NCI-H82 treated with DMSO at 0.1 percent for 48 hours (cell line): Measurements from ENCODE around the gene CLEC3B.
"Not testable (repeated sequence)": the region's sequence is repeated elsewhere in the genome, so short reads cannot be mapped to it uniquely, and the experiment has no call there.

Experiments
- DNase-seq: peaks from one replicate; lab custom pipeline; 2025; ENCODE audit not compliant: unreplicated experiment; lab: John Stamatoyannopoulos, UW

The CLEC3B gene, protein sequence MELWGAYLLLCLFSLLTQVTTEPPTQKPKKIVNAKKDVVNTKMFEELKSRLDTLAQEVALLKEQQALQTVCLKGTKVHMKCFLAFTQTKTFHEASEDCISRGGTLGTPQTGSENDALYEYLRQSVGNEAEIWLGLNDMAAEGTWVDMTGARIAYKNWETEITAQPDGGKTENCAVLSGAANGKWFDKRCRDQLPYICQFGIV

DNA sequence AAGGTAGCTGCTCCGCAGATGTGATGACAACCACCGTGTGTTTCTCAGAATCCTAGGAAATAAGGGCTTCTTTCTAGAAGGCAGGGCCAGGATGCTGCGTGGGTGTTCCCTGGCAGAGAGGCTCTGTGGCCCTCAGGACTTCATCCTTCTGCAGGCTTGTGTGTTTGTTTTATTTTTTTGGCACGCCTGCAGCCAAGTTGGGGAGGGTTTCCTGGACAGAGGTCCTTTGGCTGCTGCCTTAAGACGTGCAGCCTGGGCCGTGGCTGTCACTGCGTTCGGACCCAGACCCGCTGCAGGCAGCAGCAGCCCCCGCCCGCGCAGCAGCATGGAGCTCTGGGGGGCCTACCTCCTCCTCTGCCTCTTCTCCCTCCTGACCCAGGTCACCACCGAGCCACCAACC lies at the start of gene CLEC3B:
CLEC3B (plus strand) TSS at position 266 of the 400 bp plus-strand sequence; CDS start at position 326, 60 bp downstream.
- no peak for DNase-seq

GRCh38 chr3:44981220-44981619 lies 44.9 kb upstream of the CLEC3B start:
- no peak for DNase-seq

GRCh38 chr3:44981751-44982150 lies 44.4 kb upstream of the CLEC3B start:
- no peak for DNase-seq

DNA sequence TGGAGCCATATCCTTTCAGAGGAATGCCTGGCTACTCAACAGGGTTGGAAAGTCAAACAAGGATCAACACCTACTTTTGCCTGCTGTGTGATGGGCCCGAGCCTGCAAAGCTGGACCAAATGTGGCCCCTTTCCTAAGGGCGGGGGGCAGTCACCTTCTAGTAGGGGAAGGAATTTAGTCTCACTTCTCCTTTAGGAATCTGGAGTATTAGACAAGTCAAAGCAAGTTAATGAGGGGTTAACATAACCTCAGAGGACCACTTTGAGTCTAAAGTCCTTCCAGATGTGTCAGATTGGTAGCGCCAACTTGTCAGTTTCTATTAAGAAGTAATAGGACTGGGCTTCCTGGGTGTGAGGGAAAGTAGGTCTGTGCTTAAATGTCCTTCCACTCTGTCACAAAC lies 43.3 kb upstream of the CLEC3B start:
- no peak for DNase-seq

DNA sequence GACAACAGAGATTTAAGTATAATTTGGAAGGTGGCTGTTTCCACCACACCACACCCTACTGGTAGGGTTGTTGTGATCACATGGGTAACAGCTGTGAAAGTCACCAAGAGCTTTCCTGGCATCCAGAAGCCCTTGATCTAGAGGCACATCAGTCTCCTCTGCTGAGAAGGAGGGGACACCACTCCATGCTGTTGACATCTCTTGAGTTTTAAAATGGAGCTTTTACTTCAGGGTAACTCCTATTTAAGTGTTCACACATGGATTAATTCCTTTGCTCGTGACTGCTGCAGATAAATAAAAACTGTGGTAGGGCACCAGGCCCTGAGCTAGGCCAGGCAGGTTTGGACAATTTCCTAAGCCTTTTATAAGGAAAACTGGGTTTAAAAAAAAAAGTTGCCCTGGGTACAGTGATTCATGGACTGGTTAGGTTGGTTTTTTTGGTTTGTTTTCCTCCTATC lies 42.6 kb upstream of the CLEC3B start:
- DNase-seq, result no peak

DNA sequence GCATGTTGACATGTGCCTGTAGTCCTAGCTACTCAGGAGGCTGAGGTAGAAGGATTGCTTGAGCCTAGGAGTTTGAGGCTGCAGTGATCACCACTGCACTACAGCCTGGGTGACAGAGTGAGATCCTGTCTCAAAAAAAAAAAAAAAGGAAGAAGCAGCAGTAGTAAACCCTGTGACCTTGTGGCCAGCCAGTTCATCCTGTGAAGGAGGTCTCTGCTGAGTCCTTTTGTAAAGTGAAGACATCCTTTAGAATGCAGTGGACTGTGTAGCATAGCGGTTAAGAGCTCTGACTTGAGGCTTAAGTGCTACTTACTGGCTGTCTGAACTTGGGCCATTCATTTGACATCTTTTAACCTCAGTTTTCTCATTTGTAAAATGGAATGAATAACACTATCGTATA lies 41.8 kb upstream of the CLEC3B start:
- DNase-seq, result no peak

- DNase-seq, result not testable (repeated sequence)
These were observed 39.8 kb upstream of the CLEC3B start for GRCh38 chr3:44986330-44986729.

GRCh38 chr3:44987332-44987731 lies 38.8 kb upstream of the CLEC3B start:
- DNase-seq, result no peak

DNA sequence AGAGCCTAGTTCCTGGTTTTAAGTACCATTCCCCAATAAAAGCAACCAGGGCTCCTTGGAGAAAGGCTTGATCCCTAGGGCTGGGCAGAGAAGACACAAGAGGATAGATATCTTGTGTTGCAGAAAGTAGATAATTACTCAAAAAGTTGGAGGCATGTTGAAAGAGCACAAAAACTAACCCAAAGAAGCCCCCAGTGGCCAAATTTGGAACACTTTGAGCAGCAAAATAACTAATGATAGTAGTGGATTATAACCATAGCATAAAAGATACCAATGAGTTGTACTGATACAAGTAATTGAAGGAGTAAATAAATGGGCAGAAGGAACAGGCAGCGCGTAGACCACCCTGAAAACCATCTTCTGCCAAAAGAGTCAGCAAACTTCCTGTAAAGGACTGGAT lies 38.0 kb upstream of the CLEC3B start:
- no peak for DNase-seq

- DNase-seq, result no peak
These were observed 37.0 kb upstream of the CLEC3B start for GRCh38 chr3:44989141-44989540.

GRCh38 chr3:44989636-44990373 lies 36.3 kb upstream of the CLEC3B start:
- no peak for DNase-seq

DNA sequence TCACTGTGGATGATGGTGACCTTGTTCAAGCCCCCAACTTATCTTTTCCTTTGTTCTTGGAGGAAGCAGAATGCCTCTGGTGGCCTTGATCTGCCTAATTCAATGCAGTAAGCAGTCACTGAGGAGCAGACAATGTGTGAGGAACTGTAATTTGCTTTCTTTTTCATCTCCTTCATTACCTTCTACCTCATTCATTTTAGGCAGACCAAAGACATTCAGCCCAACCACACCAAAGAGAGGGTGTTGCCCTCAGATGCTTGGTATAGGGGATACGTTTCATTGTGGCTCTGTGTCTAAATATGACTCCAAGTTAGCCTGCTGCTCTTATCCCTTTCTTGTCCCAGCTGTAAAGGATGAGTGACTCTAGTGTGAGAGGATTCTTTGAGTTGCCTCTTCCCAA lies 34.8 kb upstream of the CLEC3B start:
- no peak for DNase-seq

- no peak for DNase-seq
These were observed 33.3 kb upstream of the CLEC3B start for GRCh38 chr3:44992555-44993470.

GRCh38 chr3:44993471-44994205 lies 32.5 kb upstream of the CLEC3B start:
- DNase-seq, result no peak

- no peak for DNase-seq
These were observed 30.8 kb upstream of the CLEC3B start for GRCh38 chr3:44995142-44995770.

DNA sequence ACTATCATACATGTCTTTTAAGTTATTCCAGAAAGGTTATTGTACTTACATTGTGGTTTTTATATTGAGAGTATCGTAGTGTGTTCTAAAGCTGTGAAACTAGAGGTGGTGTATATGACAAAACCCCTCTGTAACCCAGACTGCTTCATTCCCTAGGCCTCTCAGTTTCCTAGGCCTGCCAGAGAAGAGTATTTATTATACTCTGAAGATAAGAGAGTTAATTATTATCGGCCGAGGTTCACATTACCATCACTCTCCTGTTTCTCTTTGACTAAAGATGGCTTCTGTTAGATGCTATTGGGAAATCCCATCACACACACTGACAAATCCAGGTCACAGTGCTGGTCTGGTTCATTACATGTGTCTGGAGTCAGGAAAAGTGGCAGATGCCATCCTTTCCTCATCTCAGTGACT lies 29.5 kb upstream of the CLEC3B start:
- no peak for DNase-seq

DNA sequence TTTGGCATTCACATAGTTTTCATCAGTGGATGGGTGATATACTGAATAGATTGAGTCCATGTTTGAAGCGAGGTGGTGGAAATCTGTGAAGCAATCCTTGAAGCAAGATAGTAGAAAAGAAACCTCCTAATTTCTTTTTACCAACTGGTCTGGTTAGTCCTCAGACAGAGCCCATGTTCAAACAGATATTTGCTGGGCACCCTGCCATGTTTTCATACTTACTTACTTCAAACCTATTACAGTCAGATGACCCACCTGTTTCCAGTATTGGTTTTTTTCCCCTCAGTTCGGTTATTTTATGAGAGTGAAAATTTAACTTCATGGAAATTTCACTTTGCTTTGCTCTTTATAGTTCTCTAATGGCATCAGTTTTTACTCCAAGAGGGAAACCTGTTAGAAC lies 26.3 kb upstream of the CLEC3B start:
- DNase-seq, result no peak

- DNase-seq, result no peak
These were observed 25.3 kb upstream of the CLEC3B start for GRCh38 chr3:45000823-45001222.

GRCh38 chr3:45001738-45002137 lies 24.4 kb upstream of the CLEC3B start:
- DNase-seq, result no peak

DNA sequence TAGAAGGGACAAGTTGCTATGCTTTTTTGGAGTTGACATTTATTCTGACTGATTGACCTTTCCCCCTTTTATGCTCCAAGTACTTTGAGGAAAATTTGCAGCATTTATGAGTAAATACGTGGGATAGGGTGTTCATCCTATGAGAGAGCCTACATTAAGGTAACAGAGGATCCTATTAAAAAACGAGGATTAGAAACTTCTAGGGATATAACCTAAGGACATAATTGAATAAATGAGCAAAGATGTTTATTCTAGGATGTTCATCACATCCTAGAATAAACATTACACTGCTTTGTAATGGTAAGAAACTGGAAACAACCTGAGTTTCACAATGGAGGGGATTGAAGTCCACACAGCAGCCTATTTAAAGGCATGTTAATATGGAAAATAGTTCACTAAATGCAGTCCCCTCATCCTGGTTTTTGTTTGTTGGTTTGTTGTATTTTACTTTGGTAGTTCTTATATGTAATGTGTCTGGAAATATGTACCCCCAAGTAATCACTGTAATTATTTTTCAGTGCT lies 23.9 kb upstream of the CLEC3B start:
- DNase-seq, result no peak
